LNCaP clone FGC (cell line): Measurements from ENCODE around the gene FILIP1L.
A peak's percentile ranks its signal among the peaks of the same experiment; 100 is the strongest.

Source experiments
- DNase-seq: peaks from one replicate; pipeline ENCODE4 v3.0.0-alpha.2; 2011; ENCODE audit warnings: low read depth
- H3K4me3 ChIP-seq: 2 replicates; pipeline ENCODE4 v1.5.1; 2011; ENCODE audit warnings: mild to moderate bottlenecking, low read depth, low read length, control low read depth
- TF ChIP-seq, protein P1 (sequence below): IDR thresholded peaks from 2 replicates; pipeline ENCODE4 v1.5.1; 2012; ENCODE audit warnings: mild to moderate bottlenecking; ENCODE audit not compliant: control insufficient read depth, insufficient read depth; ENCODE audit errors: extremely low read depth

The FILIP1L gene

GRCh38 chr3:99943931-99944761 is 170.2 kb downstream of the FILIP1L start:
- no peak overlapping the region for H3K4me3 ChIP-seq
- TF ChIP-seq, protein P1, sequence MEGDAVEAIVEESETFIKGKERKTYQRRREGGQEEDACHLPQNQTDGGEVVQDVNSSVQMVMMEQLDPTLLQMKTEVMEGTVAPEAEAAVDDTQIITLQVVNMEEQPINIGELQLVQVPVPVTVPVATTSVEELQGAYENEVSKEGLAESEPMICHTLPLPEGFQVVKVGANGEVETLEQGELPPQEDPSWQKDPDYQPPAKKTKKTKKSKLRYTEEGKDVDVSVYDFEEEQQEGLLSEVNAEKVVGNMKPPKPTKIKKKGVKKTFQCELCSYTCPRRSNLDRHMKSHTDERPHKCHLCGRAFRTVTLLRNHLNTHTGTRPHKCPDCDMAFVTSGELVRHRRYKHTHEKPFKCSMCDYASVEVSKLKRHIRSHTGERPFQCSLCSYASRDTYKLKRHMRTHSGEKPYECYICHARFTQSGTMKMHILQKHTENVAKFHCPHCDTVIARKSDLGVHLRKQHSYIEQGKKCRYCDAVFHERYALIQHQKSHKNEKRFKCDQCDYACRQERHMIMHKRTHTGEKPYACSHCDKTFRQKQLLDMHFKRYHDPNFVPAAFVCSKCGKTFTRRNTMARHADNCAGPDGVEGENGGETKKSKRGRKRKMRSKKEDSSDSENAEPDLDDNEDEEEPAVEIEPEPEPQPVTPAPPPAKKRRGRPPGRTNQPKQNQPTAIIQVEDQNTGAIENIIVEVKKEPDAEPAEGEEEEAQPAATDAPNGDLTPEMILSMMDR = no peak
- no peak for DNase-seq

GRCh38 chr3:99941211-99941610 is 173.1 kb downstream of the FILIP1L start:
- DNase-seq = no peak
- no peak overlapping the region for H3K4me3 ChIP-seq
- TF ChIP-seq, protein P1 = no peak

DNA sequence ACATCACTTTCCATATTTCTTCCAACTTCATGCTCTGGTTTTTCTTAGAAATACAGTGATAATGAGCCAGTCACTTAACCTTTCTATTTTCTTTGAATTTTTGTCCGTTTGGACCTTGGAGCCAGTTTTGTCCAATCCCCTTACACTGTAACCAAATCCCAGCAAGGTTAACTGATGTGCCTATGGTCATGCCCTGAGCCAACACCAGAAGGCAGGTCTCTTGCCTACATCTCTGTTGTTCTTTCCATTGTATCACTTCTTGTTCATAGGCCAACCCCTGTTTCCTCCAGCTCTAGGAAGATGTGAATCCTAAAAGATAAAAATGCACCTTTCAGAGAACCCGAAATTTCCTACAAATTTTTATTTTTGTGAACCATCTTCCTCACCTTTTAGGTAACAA is 174.0 kb downstream of the FILIP1L start:
- no peak overlapping the region for H3K4me3 ChIP-seq
- DNase-seq = no peak
- TF ChIP-seq, protein P1 = no peak

DNA sequence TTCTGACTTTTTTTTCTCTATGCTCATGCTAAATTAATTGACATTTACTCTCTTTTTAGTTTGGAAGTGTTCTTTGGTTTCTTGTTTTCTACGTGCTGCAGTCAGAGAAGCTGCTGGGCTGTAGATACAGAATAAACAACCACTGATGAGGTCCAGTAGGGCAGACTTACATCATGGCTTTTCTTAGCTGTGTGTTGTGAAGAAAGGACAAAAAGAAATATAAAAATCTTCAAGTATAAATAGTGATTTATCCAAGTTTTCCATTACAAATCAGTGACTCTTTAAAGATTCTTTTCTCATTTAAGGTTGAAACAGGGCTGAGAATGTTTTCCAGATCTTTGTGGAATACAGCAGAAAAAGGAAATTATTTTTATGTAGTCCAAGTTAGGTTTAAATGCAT is 174.4 kb downstream of the FILIP1L start:
- DNase-seq = no peak
- TF ChIP-seq, protein P1 = no peak
- no peak overlapping the region for H3K4me3 ChIP-seq

DNA sequence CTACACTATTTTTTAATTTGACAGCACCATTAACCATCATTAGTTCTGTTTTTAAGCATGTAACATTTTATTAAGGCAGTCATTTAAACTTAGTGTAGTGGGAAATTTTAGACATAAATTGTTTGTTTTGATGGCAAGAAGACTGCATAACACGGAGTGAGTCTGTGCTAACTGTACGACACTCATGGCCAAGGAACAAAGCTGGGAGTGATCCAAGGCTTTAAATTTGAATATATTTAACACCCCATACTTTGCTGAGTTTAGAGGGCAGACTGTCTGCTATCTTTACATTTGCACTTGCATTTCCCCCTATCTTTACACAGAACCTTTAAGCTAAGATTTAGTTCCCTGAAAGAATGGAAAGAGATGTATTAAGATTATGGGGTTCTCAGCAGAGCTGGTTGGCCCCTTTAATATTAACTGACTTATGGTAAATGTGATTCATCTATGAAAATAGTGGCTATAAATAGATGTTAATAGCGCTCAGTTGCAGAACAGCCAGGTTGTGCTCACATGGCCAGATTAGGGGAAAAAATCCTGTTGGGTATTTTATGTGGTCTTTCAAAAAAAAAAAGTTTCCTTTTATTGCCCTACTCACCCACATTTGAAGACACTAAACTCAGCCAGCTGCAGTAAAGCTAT is 175.9 kb downstream of the FILIP1L start:
- no peak overlapping the region for H3K4me3 ChIP-seq
- TF ChIP-seq, protein P1 = no peak
- DNase-seq = no peak

DNA sequence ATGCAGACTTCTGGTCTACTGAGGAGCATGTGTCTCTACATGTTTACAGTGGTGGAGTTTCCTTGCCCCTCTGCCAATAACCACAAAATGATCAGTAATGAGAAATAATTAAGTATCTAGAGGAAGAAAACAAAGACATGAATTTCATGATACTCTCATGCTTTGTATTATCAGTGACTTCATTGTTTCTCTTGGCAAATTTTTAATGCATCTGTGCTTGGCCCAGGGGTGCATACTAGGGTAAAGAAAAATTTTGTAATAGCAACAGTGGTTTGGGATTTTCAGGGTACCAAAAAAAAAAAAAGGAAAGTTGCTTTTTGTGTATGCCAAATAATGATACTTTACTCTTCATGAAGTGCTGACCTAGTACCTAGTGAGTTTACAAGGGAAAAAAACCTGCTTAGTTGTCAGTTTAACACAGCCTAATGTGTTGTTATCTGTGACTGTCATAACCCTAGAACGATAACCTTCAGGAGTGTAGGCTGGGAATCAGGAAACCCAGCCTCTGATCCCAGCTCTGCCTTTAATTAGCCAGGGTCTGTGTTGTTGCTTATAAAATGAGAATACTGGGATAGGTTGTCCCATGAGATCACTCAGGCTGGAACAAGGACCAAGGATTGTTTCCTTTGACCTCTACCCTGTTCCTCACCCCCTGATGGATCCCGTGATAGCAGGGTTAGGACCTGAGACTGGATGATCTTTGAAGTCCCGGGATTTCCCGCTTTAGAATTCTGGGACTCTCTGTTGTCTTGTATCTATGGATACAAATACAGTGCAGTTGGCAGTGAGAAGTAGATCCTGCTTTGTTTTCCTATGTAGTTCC is 179.1 kb downstream of the FILIP1L start:
- no peak overlapping the region for H3K4me3 ChIP-seq
- TF ChIP-seq, protein P1 = no peak
- peak; percentile 4 for DNase-seq
